Gastroesophageal sphincter (tissue), 3 donors: ENCODE data around the gene C2orf92.

Experiments used
- EP300 ChIP-seq: sonication (generic); formaldehyde crosslinking; IDR thresholded peaks from one replicate; pipeline ENCODE4 v1.6.1; 2017; ENCODE audit warnings: antibody characterized with exemption, mild to moderate bottlenecking
- POLR2A ChIP-seq, 2 donors: fragments of 450-650 bp; IDR thresholded peaks; one replicate each; pipeline ENCODE4 v1.6.1; 2017; ENCODE audit warnings: antibody characterized with exemption in 2 of 2, mild to moderate bottlenecking in 2 of 2, moderate library complexity in 1 of 2
- POLR2AphosphoS5 ChIP-seq: sonication (generic); formaldehyde crosslinking; IDR thresholded peaks from one replicate; pipeline ENCODE4 v1.6.1; 2017; ENCODE audit warnings: antibody characterized with exemption
- TF ChIP-seq, protein P1 (sequence below), 4 experiments: fragments of 200-600 bp in 2 of 4; fragments of 450-650 bp in 2 of 4; sonication (generic) in 1 of 4; IDR thresholded peaks; one replicate each; pipeline ENCODE4 v1.5.1; 2017 to 2019; ENCODE audit warnings: antibody characterized with exemption in 4 of 4, mild to moderate bottlenecking in 2 of 4, moderate library complexity in 2 of 4

DNA sequence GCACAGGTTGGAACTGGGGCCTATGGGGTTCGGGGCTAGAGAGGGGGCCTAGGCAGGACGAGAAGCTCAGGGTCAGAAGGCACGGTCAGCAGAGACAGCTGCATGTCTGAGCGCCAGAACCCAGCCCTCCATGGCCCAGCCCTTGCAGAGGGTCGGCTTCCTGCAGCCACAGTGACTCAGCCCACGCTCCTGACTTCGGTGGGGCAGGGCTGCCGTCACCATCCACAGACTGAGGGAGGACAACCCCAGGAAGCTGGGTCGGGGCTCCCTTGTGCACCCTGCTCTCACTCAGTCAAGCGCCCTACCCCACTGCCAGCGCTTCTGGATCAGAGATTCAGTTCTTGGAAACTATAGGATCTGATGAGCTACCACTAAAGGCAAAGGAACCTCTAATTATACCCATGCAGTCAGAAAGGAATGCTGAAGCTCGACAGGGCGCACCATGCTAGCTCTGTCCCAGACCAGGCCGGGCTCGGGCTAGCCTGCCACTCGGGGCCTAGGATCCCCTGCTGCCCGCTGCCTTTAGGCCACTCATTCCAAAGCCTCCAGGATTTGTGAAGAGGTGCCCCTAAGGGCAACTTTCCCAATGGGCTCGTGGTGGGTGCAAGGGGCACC, 8.6 kb upstream of the C2orf92 start:
- TF ChIP-seq, protein P1, sequence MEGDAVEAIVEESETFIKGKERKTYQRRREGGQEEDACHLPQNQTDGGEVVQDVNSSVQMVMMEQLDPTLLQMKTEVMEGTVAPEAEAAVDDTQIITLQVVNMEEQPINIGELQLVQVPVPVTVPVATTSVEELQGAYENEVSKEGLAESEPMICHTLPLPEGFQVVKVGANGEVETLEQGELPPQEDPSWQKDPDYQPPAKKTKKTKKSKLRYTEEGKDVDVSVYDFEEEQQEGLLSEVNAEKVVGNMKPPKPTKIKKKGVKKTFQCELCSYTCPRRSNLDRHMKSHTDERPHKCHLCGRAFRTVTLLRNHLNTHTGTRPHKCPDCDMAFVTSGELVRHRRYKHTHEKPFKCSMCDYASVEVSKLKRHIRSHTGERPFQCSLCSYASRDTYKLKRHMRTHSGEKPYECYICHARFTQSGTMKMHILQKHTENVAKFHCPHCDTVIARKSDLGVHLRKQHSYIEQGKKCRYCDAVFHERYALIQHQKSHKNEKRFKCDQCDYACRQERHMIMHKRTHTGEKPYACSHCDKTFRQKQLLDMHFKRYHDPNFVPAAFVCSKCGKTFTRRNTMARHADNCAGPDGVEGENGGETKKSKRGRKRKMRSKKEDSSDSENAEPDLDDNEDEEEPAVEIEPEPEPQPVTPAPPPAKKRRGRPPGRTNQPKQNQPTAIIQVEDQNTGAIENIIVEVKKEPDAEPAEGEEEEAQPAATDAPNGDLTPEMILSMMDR (IDR thresholded peaks at IDR 0.05) = no peak
- TF ChIP-seq POLR2A (IDR thresholded peaks at IDR 0.05) = no peak
- no peak for TF ChIP-seq POLR2AphosphoS5
- no peak for TF ChIP-seq EP300
